Brain pericyte (primary cell): ENCODE data around the gene BRF1.

ENCODE experiments used
- DNase-seq: peaks from one replicate; pipeline ENCODE4 v3.0.0-alpha.2; 2012; ENCODE audit warnings: low read depth, low spot score

The BRF1 gene

GRCh38 chr14:105211086-105211757, 89.6 kb downstream of the BRF1 start:
- no peak for DNase-seq

GRCh38 chr14:105210266-105211025, 90.4 kb downstream of the BRF1 start:
- no peak for DNase-seq

GRCh38 chr14:105209646-105210045, 91.2 kb downstream of the BRF1 start:
- DNase-seq: no peak

- DNase-seq: no peak
These were observed 91.7 kb downstream of the BRF1 start for GRCh38 chr14:105209091-105209490.

- no peak for DNase-seq
These were observed 92.1 kb downstream of the BRF1 start for GRCh38 chr14:105208738-105209075.

- DNase-seq: no peak
These were observed 92.6 kb downstream of the BRF1 start for GRCh38 chr14:105207996-105208737.

GRCh38 chr14:105207460-105207901, 93.3 kb downstream of the BRF1 start:
- no peak for DNase-seq

- no peak for DNase-seq
These were observed 93.9 kb downstream of the BRF1 start for GRCh38 chr14:105206873-105207272.

- no peak for DNase-seq
These were observed 95.1 kb downstream of the BRF1 start for GRCh38 chr14:105205673-105206208.

GRCh38 chr14:105204931-105205672, 95.7 kb downstream of the BRF1 start:
- no peak for DNase-seq

GRCh38 chr14:105204206-105204930, 96.4 kb downstream of the BRF1 start:
- DNase-seq: no peak

- no peak for DNase-seq
These were observed 97.1 kb downstream of the BRF1 start for GRCh38 chr14:105203701-105204100.

GRCh38 chr14:105203057-105203531, 97.7 kb downstream of the BRF1 start:
- DNase-seq: no peak

- no peak for DNase-seq
These were observed 98.8 kb downstream of the BRF1 start for GRCh38 chr14:105201925-105202513.

GRCh38 chr14:105201156-105201924, 99.5 kb downstream of the BRF1 start:
- DNase-seq: no peak

- DNase-seq: no peak
These were observed 100.2 kb downstream of the BRF1 start for GRCh38 chr14:105200641-105201040.

- DNase-seq: no peak
These were observed 100.7 kb downstream of the BRF1 start for GRCh38 chr14:105200074-105200473.

GRCh38 chr14:105199093-105199492, 101.7 kb downstream of the BRF1 start:
- DNase-seq: no peak

GRCh38 chr14:105198588-105198987, 102.2 kb downstream of the BRF1 start:
- no peak for DNase-seq

GRCh38 chr14:105197211-105197641, 103.6 kb downstream of the BRF1 start:
- DNase-seq: no peak
